GM18861 (cell line): Measurements from ENCODE around the gene RNLS.
A peak's percentile ranks its signal among the peaks of the same experiment; 100 is the strongest.

ENCODE experiments used
- ATAC-seq: cut with Tn5 transposase; IDR thresholded peaks from one replicate; pipeline ENCODE4 v1.9.1; 2021; ENCODE audit not compliant: unreplicated experiment

Gene RNLS

DNA sequence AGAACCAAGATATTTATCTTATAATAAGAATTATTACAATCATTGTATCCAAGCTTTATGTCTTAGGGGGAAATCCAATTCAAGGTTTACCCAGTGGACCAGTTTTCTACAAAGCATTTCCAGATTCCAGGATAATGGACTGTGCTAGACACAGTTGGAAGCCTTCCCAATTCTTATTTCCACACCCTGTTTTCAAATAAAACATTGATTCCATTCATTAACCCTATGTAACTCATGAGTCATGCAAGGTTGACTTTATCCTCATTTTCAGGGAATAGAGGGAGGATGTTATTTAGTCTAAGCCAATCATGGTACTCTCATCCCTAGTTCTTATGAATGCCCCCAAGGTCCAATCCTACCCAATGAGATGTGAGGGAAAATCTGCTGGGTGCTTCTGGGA lies 145.7 kb downstream of the RNLS start:
- ATAC-seq, result no peak

DNA sequence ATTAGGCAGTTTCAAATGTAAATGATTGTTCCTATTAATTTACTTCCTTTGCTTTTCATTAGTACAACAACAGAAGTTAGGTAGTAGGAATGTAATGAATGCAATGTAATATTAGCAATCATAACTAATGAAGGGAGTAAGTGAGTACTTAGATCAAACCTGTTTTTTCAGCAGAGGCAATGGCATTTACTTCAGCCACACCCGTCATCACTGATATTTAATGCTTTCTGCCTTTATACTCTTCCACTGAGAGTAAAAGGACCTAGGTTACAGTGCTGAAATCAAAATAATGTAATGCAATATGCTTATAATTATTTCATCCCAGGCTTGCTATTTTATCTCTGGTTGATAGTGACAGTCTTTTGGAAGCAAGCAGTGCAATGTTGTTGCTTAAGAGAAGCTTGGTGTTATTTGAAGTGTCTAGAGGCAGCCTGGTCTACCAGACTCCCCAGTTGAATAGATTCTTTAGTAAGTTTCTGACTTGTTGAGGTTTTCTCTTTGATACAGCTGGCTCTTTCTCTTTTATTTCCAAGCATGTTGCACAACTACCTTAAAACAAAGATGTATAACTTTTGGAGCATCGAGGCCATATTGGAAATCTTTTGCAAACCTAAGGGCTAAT lies 149.4 kb downstream of the RNLS start:
- no peak for ATAC-seq

DNA sequence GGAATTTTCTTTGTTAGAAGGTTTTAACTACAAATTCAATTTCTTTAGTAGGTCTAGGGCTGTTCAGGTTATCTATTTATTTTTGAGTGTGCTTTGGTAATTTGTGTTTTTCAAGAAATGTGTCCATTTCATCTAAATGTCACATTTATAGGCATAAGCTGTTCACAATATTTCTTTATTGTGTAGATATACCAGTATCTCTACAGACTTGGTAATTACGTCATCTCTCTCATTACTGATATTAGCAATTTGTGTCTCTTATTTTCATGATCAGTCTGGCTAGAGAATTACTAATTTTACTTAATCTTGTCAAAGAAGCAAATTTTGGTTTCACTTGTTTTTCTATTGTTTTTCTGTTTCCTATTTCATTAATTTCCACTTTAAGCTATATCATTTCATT lies 152.0 kb downstream of the RNLS start:
- ATAC-seq, result no peak

DNA sequence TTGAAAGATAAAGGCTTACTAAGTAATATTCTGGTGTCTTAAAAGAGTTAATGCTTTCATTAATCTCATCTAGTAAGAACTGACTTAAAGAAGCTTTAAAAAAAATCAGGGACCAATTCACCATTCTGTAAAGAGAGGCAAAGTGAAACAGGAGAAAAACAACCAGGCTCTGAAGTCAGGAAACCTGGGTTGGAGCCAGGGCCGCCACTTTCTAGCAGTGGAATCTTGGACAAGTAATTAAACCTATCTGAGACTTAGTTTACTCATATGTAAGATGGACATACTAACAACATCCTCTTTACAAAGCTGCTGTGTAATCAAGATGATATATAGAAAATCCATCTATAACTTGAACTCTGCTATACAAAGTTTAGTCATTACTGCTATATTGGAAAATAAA lies 154.1 kb downstream of the RNLS start:
- no peak for ATAC-seq

DNA sequence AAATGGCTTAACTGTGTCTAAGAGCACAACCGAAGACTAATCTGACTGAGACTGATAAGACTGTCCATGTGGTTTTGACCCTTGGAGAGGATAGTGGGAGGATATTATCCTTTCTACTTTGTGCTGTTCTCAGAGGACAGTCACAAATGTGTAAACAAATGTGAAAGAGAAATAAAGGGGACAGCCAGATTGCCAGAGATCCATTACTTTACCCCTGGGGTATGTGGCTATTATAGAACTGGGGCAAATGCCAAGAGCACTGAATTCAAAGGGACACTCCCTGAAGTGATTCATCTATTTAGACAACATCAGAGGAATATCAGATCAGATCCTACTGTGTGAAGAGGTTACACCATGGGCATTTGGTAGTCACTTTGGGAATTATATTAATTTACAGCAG lies 154.7 kb downstream of the RNLS start:
- no peak for ATAC-seq

DNA sequence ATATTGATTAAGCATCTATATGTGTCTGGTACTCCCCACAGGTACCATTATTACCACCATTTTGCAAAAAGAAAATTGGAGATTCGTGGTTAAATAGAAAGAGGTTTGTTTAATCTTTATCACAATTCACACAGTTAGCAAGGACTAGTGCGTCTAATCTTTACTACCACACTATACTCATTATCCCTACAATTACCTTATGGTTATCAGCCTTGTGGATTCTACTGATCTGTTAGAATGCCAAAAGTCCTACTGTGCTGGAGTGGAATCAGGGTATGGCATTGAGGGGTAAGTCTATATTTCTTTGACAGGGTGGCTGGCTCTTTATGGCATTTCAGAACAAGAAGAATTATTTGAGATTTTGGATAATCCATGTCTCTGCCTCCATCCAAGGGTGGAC lies 156.1 kb downstream of the RNLS start:
- ATAC-seq, result no peak

DNA sequence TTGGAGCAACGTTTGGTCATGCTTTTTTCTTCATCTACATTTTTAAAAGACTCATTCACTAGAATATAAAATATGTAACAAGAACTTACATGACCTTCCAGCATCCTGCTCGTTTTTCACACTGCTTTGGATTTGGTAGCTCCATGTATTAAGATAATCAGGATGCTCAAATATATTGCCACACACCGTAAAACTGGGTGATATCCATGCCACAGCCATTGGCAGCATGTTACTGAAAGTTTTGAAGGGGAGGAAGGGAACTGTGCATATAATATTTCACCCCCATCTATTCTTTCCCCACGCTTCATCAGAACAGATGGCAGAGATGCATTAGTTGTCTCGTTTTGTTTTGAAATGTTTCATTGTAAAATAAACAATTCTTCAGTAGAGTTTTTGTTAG lies 158.2 kb downstream of the RNLS start:
- no peak for ATAC-seq

DNA sequence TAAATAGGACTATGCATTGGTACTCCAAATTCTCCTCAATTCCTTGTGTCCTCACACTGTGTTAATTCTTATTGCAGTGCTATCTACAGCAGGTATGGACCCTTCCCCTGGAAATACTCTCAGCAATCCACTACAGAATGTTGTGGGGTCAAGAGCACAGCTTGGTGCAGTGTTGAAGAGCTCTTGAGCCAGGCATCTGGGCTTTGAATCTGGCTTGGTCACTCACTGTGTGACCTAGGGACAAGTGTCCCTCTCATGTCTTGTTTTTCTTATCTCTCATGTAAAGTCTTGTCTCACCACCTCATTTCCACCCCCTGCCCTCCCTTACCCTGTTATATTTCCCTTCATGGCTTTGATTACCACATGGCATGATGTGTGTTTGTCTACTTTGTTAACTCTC lies 159.4 kb downstream of the RNLS start:
- no peak for ATAC-seq

DNA sequence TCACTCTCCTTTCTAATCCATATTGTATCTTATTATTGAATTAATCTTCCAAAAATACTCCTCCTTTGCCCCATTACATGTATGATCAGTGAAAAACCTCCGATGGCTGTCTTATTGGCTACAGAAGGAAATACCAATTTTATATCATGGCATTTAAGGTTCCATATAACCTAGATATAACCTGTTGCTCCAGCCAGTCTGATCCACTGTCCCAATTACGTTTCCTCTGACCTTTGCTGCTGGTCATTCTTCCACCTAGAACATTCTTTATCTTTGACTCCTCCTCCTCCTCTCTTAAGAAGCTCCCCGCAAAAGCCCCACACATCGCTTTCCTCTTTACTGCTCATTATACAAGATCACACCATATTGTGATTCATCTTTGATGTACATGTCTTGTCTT lies 161.5 kb downstream of the RNLS start:
- ATAC-seq, result no peak

DNA sequence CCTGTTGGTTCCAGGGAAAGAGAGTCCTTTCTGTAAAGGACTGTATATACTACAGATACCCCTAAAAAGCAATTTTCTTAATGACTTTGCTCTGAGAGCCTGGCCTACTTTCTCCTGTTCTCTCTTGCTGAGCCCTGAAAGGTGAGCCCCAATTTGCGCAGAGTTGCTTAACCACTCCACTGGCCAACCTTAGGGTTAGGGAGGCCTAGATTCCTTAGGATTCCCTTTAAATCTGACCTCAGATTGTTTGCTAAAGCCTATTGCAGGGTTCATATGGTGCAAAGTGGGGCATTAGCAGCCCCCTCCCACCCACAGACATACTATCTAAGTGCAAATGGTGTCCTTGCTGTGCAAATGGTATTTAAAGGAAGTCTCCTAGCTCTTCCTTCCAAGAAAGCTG lies 164.2 kb downstream of the RNLS start:
- no peak for ATAC-seq

DNA sequence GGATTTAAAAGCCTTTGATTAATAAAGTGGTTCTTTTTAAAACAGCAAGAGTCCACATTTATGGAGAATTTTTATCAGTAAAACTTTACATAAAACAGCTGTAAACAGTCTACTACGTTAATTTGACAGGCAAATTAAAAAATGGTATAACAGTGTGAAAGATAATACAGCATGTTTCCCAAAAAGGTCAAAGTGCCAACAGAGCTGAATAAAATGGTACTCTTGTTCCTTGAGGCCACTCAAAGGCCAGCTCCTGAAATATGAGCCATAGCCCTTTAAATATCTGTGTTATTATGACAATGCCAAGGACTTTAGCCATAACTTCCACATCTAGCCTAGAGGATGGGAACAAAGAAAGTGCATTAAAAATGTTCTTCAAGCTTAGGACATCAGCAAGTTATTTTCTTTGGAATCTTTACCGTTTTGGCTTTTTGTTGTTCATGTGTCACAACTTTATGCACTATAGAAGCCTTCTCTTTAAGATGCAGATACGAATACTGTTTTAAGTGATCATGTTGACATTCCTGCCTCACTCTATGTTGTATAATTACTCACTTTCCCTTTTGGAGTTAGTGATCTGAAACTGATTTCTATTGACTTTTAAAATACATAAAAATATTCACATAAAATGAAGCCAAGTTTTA lies 165.6 kb downstream of the RNLS start:
- ATAC-seq, result no peak

DNA sequence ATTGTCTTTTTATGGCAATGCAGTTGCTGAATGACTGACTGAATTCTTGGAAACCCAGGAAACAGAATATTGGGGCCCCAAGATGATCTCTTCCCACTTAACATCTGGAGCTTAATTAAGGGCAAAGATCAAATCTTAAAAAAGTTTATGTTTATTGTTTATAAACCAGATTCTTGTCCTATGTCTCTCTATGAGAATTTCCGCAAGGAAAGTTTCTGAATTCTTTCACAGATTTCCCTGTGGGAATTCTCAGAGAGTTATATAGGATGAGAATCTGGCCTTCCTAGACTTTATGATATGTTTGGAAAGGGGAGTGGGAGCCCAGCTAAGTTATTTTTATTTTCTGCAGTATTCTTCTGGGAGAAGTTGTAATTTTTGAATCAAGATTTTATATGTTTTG lies 166.3 kb downstream of the RNLS start:
- ATAC-seq, result no peak

DNA sequence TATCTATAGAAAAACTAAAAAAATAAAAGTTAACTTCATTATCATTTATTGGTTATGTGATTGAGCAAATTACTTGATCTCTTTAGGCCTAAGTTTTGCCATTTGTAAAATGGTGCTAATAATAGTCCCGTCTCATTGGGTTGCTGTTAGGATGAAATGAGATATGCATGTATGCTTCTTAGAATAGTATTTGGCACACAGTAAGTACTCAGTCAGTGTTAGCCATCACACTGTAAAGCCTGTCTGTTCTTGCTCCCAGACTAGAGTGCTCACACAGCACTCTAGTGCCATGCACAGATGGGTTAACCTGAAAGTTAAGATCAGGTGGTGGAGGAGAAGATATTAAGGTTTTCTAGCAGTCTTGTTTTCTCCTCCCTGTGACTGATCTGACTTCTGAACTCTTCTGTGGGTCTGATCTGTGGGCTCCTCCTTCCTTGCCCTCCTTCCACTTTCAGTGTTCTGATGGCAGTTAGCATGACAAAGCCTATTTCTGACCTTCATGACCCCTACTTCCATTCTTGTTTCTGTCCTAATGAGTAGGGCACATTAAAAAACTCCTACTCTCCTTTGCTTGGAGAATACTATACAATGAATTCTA lies 167.5 kb downstream of the RNLS start:
- ATAC-seq, result no peak

DNA sequence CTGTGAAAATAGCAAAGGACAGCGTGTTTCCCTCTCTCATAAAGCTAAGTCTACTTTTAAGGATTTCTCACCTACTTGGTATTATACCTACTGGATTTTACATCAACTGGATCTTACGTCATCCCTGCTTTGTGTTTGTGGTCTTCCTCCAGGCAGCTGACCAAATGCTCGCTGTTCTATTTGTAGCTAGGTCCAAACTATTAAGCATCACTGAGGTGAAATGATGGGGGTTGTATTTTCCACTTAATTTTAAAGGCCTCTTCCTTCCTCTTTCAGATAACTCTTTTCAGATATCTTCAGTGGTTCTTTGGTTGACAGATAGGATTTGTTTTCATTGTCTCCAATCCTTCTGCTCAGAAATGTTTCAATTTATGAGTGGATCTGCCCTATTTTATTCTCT lies 169.7 kb downstream of the RNLS start:
- ATAC-seq, result no peak

DNA sequence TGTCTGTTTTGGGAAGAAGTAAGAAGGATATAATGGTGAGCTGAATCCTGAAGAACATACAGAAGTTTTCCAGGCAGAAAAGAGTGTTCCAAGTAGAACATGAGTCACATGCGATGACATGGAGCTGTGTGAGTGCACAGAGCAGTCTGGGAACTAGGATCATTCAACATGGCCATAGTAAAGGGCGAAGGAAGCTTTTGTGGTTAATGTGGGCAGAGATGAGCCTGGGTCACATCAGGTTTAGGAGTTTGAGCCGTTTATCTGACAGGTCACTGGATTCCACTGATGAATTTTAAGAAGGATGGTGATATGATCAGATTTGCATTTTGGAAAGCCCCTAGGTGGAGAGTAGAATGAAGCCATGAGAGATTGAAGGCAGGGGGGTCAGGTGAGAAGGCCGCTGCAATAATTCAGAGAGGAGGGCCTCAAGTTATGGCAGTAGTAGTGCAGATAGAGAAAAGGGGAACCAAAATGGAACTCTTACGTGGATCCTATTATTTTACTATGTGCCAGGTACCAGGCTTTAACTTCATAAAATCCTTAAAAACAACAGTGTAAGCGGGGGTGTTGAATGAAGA lies 171.3 kb downstream of the RNLS start:
- ATAC-seq, result no peak

DNA sequence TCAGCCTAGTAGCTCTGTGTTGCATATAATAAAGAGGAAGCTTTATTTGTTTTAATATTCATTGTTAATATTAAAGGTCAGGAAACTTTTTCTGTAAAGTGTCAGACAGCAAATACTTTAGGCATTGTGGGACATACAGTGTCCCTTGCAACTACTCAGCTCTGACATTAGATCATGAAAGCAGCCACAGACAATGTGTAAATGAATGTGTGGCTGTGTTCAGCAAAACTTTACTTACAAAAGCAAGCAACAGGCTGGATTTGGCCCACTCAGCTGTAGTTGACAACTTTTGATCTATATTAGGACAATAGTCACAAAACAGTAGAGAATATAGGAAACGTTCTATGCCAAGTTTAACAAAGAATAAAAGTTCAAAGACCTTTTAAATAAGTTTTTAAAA lies 173.3 kb downstream of the RNLS start:
- ATAC-seq, result no peak

DNA sequence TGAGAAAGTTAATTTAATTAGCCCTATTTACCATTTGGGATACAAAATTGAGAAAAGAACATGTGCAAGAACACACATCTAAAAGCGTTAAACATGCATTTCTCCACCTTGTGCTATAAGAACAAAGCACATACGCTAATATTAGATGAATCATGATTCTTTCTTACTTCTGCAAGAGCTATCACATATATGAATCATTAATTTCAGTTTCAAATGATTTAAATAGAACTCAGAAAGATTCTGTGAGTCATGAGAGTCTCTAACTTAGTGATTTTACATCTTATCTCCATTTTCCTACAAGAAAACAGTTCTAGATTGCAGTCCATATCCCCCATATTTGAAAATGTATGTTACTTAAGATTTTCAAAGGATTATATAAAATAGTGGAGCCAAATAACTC lies 173.9 kb downstream of the RNLS start:
- ATAC-seq, result peak; percentile 46

DNA sequence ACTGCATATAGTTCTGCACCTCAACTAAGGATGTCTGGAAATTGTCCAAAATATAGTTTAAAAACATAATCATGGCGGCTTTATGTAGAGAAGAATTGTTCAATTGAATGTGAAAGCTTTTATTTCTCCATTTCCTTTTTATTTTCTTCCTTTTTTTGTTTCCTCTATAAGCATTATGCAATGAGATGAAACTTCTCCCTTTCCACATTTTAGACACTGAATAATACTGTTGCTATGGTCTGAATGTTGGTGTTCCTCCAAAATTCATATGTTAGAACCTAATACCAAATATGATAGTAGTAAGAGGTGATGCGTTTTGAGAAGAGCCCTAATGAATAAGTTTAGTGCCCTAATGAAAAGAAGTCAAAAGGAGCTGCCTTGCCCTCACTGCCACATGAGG lies 175.0 kb downstream of the RNLS start:
- no peak for ATAC-seq

DNA sequence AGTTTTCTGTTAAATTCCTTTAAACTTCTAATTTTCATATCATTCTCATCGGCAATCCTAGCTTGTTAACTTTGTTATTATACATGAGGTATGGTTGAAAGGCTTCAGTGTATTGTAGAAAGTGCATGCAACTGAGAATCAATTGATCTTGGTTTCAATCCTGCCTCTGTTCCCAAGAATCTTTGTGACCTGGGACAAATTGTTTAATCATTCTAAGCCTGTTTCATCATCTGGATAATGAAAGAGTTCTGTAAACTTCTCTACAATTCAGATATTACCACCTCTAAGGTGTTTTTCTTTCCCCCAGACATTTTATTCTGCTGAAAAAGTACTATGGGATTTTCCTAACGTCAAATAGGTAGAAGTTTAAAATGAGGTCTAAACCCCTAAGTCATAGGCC lies 179.0 kb downstream of the RNLS start:
- no peak for ATAC-seq

DNA sequence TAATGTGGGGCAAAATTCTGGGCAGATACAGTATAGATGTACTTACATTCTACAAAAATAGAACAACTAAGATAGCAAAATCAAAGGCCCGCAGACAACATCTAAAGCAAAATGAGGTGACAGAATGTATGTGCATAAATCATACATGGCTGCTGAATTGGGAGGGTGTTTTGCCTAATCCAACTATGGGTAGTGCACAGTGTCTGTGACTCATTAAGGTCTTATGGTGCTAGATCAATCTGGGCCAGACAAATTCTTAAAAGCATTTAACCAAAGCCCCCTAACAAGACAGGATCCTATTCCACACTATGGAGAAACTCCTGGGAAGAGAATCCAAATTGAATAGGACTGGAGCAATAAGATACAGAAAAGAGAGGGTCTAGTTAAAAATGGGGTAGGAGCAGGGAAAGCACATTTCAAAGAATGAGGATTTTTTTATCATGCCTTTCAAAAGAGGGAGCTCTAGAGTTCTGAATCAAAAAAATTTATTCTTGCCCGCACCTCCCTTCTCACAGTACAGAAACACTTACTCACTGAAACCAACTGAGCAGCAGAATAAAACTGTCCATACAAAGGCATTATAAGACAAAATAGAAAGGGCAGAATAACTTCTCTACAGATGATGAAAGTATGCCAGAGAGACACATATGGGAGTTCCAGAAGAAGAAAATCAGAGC lies 181.3 kb downstream of the RNLS start:
- no peak for ATAC-seq

DNA sequence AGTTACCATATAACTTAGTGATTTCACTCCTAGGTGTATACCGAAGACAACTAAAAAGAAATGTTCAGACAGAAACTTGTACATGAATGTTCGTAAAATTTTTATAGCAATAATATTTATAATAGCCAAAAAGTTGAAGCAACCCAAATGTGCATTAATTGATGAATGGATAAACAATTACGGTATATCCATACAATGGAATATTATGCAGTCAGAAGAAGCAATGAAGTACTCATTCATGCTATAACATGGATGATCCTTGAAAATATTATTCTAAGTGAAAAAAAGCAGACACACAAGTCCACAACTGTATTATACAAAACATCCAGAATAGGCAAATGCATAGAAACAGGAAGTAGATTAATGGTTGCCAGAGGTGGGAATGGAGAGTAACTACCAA lies 183.9 kb downstream of the RNLS start:
- ATAC-seq, result no peak

DNA sequence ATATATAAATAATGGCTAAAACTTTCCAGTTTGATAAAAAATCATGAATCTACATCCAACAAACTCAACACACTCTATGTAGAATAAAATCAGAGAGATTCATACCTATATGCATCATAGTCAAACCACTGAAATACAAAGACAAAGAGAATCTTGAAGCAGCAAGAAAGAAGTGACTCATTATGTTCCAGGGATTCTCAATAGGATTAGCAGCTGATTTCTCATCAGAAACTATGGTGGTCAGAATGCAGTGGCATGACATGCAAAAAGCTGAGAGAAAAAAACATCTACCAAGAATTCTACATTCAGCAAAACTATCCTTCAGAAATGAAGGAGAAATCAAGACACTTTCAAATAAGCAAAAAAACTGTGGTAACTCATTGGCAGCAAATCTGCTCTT lies 187.4 kb downstream of the RNLS start:
- no peak for ATAC-seq
